Measurements from ENCODE around the gene PRKCA.
"Not testable (repeated sequence)": the region's sequence is repeated elsewhere in the genome, so short reads cannot be mapped to it uniquely, and the experiment has no call there.

Gene PRKCA

GRCh38 chr17:66292353-66292752, 10.1 kb upstream of the PRKCA start:
- no peak for FAIRE-seq

GRCh38 chr17:66296289-66296725, 6.1 kb upstream of the PRKCA start:
- no peak for FAIRE-seq

- FAIRE-seq, result not testable (repeated sequence)
Observed at GRCh38 chr17:66297443-66297842, 5.0 kb upstream of the PRKCA start.

- no peak for FAIRE-seq
Observed at GRCh38 chr17:66299711-66300110, 2.7 kb upstream of the PRKCA start.

- no peak for FAIRE-seq
Observed at GRCh38 chr17:66300956-66301355, 1.5 kb upstream of the PRKCA start.

GRCh38 chr17:66301367-66301863, 998 bp upstream of the PRKCA start:
- FAIRE-seq, result no peak

- FAIRE-seq, result no peak
Observed at GRCh38 chr17:66302761-66303626, 581 bp downstream of the PRKCA start.

- no peak for FAIRE-seq
Observed at GRCh38 chr17:66304304-66305174, 2.1 kb downstream of the PRKCA start.

GRCh38 chr17:66306446-66306845, 4.0 kb downstream of the PRKCA start:
- no peak for FAIRE-seq

GRCh38 chr17:66307257-66307656, 4.8 kb downstream of the PRKCA start:
- FAIRE-seq, result no peak

- no peak for FAIRE-seq
Observed at GRCh38 chr17:66308856-66309255, 6.4 kb downstream of the PRKCA start.

GRCh38 chr17:66309793-66310192, 7.4 kb downstream of the PRKCA start:
- no peak for FAIRE-seq

- FAIRE-seq, result no peak
Observed at GRCh38 chr17:66310528-66311148, 8.2 kb downstream of the PRKCA start.

GRCh38 chr17:66312912-66313311, 10.5 kb downstream of the PRKCA start:
- FAIRE-seq, result no peak

- no peak for FAIRE-seq
Observed at GRCh38 chr17:66313325-66313724, 10.9 kb downstream of the PRKCA start.

- FAIRE-seq, result no peak
Observed at GRCh38 chr17:66313995-66314659, 11.7 kb downstream of the PRKCA start.

GRCh38 chr17:66317629-66318028, 15.2 kb downstream of the PRKCA start:
- no peak for FAIRE-seq

- no peak for FAIRE-seq
Observed at GRCh38 chr17:66319226-66319625, 16.8 kb downstream of the PRKCA start.

- peak; percentile 98 for FAIRE-seq
Observed at GRCh38 chr17:66322764-66323163, 20.4 kb downstream of the PRKCA start.

- FAIRE-seq, result not testable (repeated sequence)
Observed at GRCh38 chr17:66324381-66325004, 22.1 kb downstream of the PRKCA start.

- FAIRE-seq, result no peak
Observed at GRCh38 chr17:66326476-66327047, 24.1 kb downstream of the PRKCA start.

GRCh38 chr17:66330646-66331037, 28.2 kb downstream of the PRKCA start:
- no peak for FAIRE-seq

Measured in endometrium (tissue), 2 donors.